WI38 (cell line): ENCODE data around the gene MIA3.

ENCODE experiments used
- H3K4me3 ChIP-seq: 2 replicates; pipeline ENCODE4 v1.5.1; 2011; ENCODE audit warnings: low read depth, mild to moderate bottlenecking, control low read depth, low read length
- TF ChIP-seq, protein P1 (sequence below): IDR thresholded peaks from 2 replicates; pipeline ENCODE4 v1.5.1; 2012; ENCODE audit warnings: low read depth, mild to moderate bottlenecking, control low read depth, low read length

MIA3 gene

DNA sequence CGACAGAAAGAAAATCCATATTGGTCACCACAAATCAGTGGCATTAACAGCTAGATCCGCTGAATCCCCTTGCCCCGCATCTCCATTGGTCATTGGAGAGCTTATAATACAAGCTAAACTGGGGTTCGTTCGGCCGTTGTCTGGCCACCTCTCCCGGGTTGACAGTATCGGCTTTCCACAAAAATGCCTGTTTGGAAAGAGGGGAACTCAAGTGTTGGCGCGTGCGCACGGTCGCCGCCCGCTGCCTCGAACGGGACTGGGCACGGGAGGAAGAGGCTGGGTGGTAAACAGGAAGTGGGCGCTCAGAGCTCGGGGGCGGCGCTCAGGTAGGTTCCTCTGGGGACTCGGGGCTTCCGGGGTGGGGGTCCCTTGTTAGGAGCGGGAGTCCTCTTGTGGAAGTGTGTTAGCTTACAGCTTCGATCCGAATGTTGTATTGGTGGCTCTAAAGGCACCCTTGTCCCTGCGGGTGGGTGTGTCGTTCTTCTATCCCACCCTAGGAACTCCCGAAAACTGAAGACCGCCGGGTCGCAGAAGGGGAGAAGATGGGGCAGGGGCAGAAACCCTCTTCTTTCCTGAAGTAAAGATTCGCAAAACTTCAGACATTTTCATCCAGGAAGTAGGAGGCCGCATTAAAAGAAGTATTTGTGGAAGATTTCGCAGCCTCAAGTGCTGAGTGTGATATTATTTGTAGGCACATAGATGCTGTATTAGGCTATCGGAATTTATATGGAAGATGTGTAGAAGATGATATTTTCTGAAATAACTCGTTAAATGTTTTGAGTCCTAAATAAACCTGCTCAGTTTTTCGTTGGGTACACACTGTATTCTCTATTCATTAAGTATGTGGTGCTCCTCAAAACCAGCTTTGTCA is 95.4 kb downstream of the MIA3 start:
- TF ChIP-seq, protein P1, sequence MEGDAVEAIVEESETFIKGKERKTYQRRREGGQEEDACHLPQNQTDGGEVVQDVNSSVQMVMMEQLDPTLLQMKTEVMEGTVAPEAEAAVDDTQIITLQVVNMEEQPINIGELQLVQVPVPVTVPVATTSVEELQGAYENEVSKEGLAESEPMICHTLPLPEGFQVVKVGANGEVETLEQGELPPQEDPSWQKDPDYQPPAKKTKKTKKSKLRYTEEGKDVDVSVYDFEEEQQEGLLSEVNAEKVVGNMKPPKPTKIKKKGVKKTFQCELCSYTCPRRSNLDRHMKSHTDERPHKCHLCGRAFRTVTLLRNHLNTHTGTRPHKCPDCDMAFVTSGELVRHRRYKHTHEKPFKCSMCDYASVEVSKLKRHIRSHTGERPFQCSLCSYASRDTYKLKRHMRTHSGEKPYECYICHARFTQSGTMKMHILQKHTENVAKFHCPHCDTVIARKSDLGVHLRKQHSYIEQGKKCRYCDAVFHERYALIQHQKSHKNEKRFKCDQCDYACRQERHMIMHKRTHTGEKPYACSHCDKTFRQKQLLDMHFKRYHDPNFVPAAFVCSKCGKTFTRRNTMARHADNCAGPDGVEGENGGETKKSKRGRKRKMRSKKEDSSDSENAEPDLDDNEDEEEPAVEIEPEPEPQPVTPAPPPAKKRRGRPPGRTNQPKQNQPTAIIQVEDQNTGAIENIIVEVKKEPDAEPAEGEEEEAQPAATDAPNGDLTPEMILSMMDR: no peak
- H3K4me3 ChIP-seq: peak overlapping the region; percentile 99

DNA sequence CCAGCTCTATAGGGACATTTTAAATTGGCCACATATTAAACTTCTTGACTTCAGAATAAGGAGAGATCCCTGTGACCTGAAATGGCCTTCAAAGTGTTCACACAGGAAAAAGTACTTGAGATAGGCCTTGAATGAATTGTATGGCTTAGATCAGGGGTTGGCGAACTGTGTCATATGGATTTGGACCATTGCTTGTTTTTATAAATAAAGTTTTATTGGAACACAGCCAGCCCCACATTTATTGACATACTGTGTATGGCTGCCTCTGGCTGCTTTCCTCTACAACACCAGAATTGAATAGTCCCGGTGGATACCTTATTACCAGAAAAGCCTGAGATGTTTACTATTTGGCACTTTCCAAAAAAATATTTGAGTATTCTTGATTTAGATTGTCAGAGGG is 98.5 kb downstream of the MIA3 start:
- TF ChIP-seq, protein P1: no peak
- H3K4me3 ChIP-seq: no peak overlapping the region
